Gastrocnemius medialis (tissue), 4 donors: Measurements from ENCODE around the gene SLC22A2. TPM values are rescaled to one million over a fixed set of nuclear protein-coding genes. Genes with fewer than 3 reads are reported as not detected.
A peak's percentile ranks its signal among the peaks of the same experiment; 100 is the strongest.

Experiments
- ATAC-seq, 2 donors: fragments of 150-250 bp; one replicate each; pipeline ENCODE4 v1.9.1; 2016
- DNase-seq, 2 donors: peaks; one replicate each; pipeline ENCODE4 v3.0.0-alpha.2; 2019
- H3K27ac ChIP-seq, 4 donors: fragments of 200-600 bp; sonication (generic); 1 replicate in 1 of 4; 2 replicates in 3 of 4; pipeline ENCODE4 v1.5.1; 2016 to 2018; ENCODE audit warnings: mild to moderate bottlenecking in 2 of 4, moderate library complexity in 1 of 4
- H3K27me3 ChIP-seq, 3 donors: fragments of 200-600 bp; sonication (generic) in 2 of 3; 1 replicate in 1 of 3; 2 replicates in 2 of 3; pipeline versions ENCODE4 v1.5.1 to v1.6.0; 2016 to 2019; ENCODE audit warnings: mild to moderate bottlenecking in 1 of 3, moderate library complexity in 1 of 3
- H3K36me3 ChIP-seq, 2 donors: fragments of 200-600 bp; sonication (generic) in 1 of 2; one replicate each; pipeline ENCODE4 v1.5.1; 2017 to 2018
- H3K4me1 ChIP-seq, 2 donors: fragments of 200-600 bp; sonication (generic) in 1 of 2; one replicate each; pipeline ENCODE4 v1.5.1; 2016 to 2017; ENCODE audit warnings: mild to moderate bottlenecking in 2 of 2
- H3K4me3 ChIP-seq, 4 donors: fragments of 200-600 bp; sonication (generic) in 3 of 4; 1 replicate in 1 of 4; 2 replicates in 3 of 4; pipeline ENCODE4 v1.5.1; 2016 to 2019; ENCODE audit warnings: mild to moderate bottlenecking in 2 of 4
- H3K9me3 ChIP-seq, 3 donors: fragments of 200-600 bp; sonication (generic) in 2 of 3; 1 replicate in 1 of 3; 2 replicates in 2 of 3; pipeline ENCODE4 v1.5.1; 2016 to 2019
- CTCF ChIP-seq, 5 experiments: fragments of 450-650 bp in 3 of 5; fragments of 200-600 bp in 2 of 5; sonication (generic) in 2 of 5; IDR thresholded peaks in 4 of 5; conservative IDR thresholded peaks in 1 of 5; 1 replicate in 4 of 5; 2 replicates in 1 of 5; pipeline ENCODE4 v1.5.1; 2016 to 2019; ENCODE audit warnings: antibody characterized with exemption in 5 of 5, mild to moderate bottlenecking in 3 of 5, moderate library complexity in 3 of 5
- POLR2A ChIP-seq, 2 donors: fragments of 450-650 bp; IDR thresholded peaks; one replicate each; pipeline ENCODE4 v1.6.1; 2017; ENCODE audit warnings: antibody characterized with exemption in 2 of 2, mild to moderate bottlenecking in 2 of 2, moderate library complexity in 2 of 2
- in situ Hi-C, 4 donors: fragments of 200-750 bp; cut with MboI; loops; one replicate each; pipeline versions ENCODE4 v1.15.0 to v1.8.0; 2017; ENCODE audit warnings: low sequenced_read_pairs in 4 of 4
- intact Hi-C: fragments of 100-400 bp; cut with DNase I; formaldehyde crosslinking; loops from one replicate; pipeline ENCODE4 v1.15.1; 2023; ENCODE audit warnings: low total_unique reads
- total RNA-seq, 4 donors: library from RNA; depleted of rRNA; stranded (reverse); fragments of >200 nt; gene quantifications; one replicate each; pipeline versions ENCODE4 v1.1.0 to v1.2.3, GENCODE V29; 2016

Gene SLC22A2
- total RNA-seq, 4 donors from 2014 or later: not detected

GRCh38 chr6:160222491-160222890 lies 36.1 kb downstream of the SLC22A2 start:
- Histone ChIP-seq H3K9me3 (no peaks in the 10 kb centered on the region), H3K4me3 (no peak overlapping the region), H3K36me3 (no peaks in the 10 kb centered on the region), H3K27ac (no peak overlapping the region), H3K4me1 (no peaks in the 10 kb centered on the region), H3K27me3 (no peaks in the 10 kb centered on the region)
- no peak for DNase-seq
- TF ChIP-seq CTCF (IDR thresholded peaks at IDR 0.05 in 4 of 5, conservative IDR thresholded peaks at IDR 0.05 in 1 of 5) (no peak), POLR2A (IDR thresholded peaks at IDR 0.05) (no peak)
- in situ Hi-C loops: no loop called here
- intact Hi-C loops: loop anchor here (5.0 kb wide), 1 partner anchor 75 kb away; no protein-coding TSS in a partner anchor
- ATAC-seq: no peak

- Histone ChIP-seq H3K4me3 (no peak overlapping the region), H3K27me3 (peaks cover 0 to 5% (median 0%) of the 10 kb centered on the region in 3 donors), H3K36me3 (no peaks in the 10 kb centered on the region), H3K4me1 (no peaks in the 10 kb centered on the region), H3K9me3 (no peaks in the 10 kb centered on the region), H3K27ac (no peak overlapping the region)
- ATAC-seq: no peak
- no peak for DNase-seq
- intact Hi-C loops (loop anchor here (2.0 to 5.0 kb wide), 2 partner anchors 75 to 233 kb away; no protein-coding TSS in a partner anchor), in situ Hi-C loops (no loop called here)
- no peak for TF ChIP-seq POLR2A (IDR thresholded peaks at IDR 0.05)
- no peak for TF ChIP-seq CTCF (IDR thresholded peaks at IDR 0.05 in 4 of 5, conservative IDR thresholded peaks at IDR 0.05 in 1 of 5)
These were observed 36.7 kb downstream of the SLC22A2 start for GRCh38 chr6:160221918-160222317.

- in situ Hi-C loops: no loop called here
- peak; percentile 47 to 74 for ATAC-seq
These were observed 37.2 kb downstream of the SLC22A2 start for GRCh38 chr6:160221423-160221822.

GRCh38 chr6:160218810-160219209 lies 39.8 kb downstream of the SLC22A2 start:
- no peaks in the 10 kb centered on the region for H3K9me3 ChIP-seq
- peaks cover 0 to 6% (median 0%) of the 10 kb centered on the region in 3 donors for H3K27me3 ChIP-seq
- in situ Hi-C loops (no loop called here), intact Hi-C loops (no loop called here)
- no peaks in the 10 kb centered on the region for H3K4me1 ChIP-seq
- no peak for TF ChIP-seq CTCF (IDR thresholded peaks at IDR 0.05 in 4 of 5, conservative IDR thresholded peaks at IDR 0.05 in 1 of 5)
- no peak for TF ChIP-seq POLR2A (IDR thresholded peaks at IDR 0.05)
- ATAC-seq (no peak), DNase-seq (no peak)
- H3K36me3 ChIP-seq: no peaks in the 10 kb centered on the region
- no peak overlapping the region for H3K27ac ChIP-seq
- H3K4me3 ChIP-seq: no peak overlapping the region

More at GRCh38 chr6:160221423-160221822, 37.2 kb downstream of the SLC22A2 start:
- DNase-seq: no peak
- H3K9me3 ChIP-seq: no peaks in the 10 kb centered on the region
- no peaks in the 10 kb centered on the region for H3K4me1 ChIP-seq
- no peak overlapping the region for H3K4me3 ChIP-seq
- H3K27me3 ChIP-seq: peaks cover 0 to 6% (median 0%) of the 10 kb centered on the region in 3 donors
- H3K27ac ChIP-seq: no peak overlapping the region
- intact Hi-C loops: loop anchor here (2.0 to 5.0 kb wide), 2 partner anchors 76 to 233 kb away; no protein-coding TSS in a partner anchor
- TF ChIP-seq CTCF (IDR thresholded peaks at IDR 0.05 in 4 of 5, conservative IDR thresholded peaks at IDR 0.05 in 1 of 5) (peak in 4 of 5 experiments; percentile 12 to 28 (median 23)), POLR2A (IDR thresholded peaks at IDR 0.05) (no peak)
- no peaks in the 10 kb centered on the region for H3K36me3 ChIP-seq

GRCh38 chr6:160217863-160218262 lies 40.8 kb downstream of the SLC22A2 start:
- TF ChIP-seq CTCF (IDR thresholded peaks at IDR 0.05 in 4 of 5, conservative IDR thresholded peaks at IDR 0.05 in 1 of 5) (no peak), POLR2A (IDR thresholded peaks at IDR 0.05) (no peak)
- DNase-seq (no peak), ATAC-seq (no peak)
- H3K4me3 ChIP-seq: no peak overlapping the region
- intact Hi-C loops (no loop called here), in situ Hi-C loops (no loop called here)
- H3K27ac ChIP-seq: no peak overlapping the region
- no peaks in the 10 kb centered on the region for H3K36me3 ChIP-seq
- no peaks in the 10 kb centered on the region for H3K4me1 ChIP-seq
- no peaks in the 10 kb centered on the region for H3K9me3 ChIP-seq
- peaks cover 0 to 6% (median 0%) of the 10 kb centered on the region in 3 donors for H3K27me3 ChIP-seq
